K562 (cell line): ENCODE data around the gene FCRLA. TPM values are rescaled to one million over a fixed set of nuclear protein-coding genes. Genes with fewer than 3 reads are reported as not detected.

ENCODE experiments used
- BACH1 ChIP-seq: fragments of 200-800 bp; sonication (Bioruptor generic); IDR thresholded peaks from 2 replicates; pipeline ENCODE4 v1.6.1; 2016; ENCODE audit warnings: missing genetic modification characterization, missing compliant biosample characterization
- BRCA1 ChIP-seq, 2 experiments: fragments of 450-650 bp in 1 of 2; sonication (generic) in 1 of 2; formaldehyde crosslinking in 1 of 2; IDR thresholded peaks; 2 replicates each; pipeline versions ENCODE4 v1.5.0 to v1.6.1; 2017 to 2020; ENCODE audit warnings: mild to moderate bottlenecking in 1 of 2, missing genetic modification reagents in 1 of 2
- CBX8 ChIP-seq: fragments of 200-600 bp; sonication (generic); IDR thresholded peaks from 2 replicates; pipeline ENCODE4 v1.6.1; 2012; ENCODE audit warnings: borderline replicate concordance, mixed run types, low read depth, mild to moderate bottlenecking, moderate library complexity, mixed read lengths, low read length, control low read depth, inconsistent platforms; ENCODE audit not compliant: poor library complexity, severe bottlenecking; ENCODE audit errors: extremely low read depth
- CEBPB ChIP-seq: fragments of 450-650 bp; IDR thresholded peaks from 2 replicates; pipeline ENCODE4 v1.6.1; 2016; ENCODE audit warnings: missing genetic modification characterization, missing compliant biosample characterization
- E2F1 ChIP-seq: sonication (generic); formaldehyde crosslinking; IDR thresholded peaks from 2 replicates; pipeline ENCODE4 v1.8.1; 2023; ENCODE audit warnings: mild to moderate bottlenecking, missing genetic modification reagents, moderate library complexity
- ETV5 ChIP-seq: sonication (generic); formaldehyde crosslinking; IDR thresholded peaks from 2 replicates; pipeline ENCODE4 v1.4.0; 2020; ENCODE audit warnings: low read depth, mild to moderate bottlenecking, missing genetic modification reagents
- EZH2 ChIP-seq: IDR thresholded peaks from 2 replicates; pipeline ENCODE4 v1.6.1; 2012; ENCODE audit warnings: low read depth, mild to moderate bottlenecking, inconsistent platforms, low read length, borderline replicate concordance
- GTF2B ChIP-seq: IDR thresholded peaks from 2 replicates; pipeline ENCODE4 v1.6.1; 2011; ENCODE audit not compliant: insufficient read length; ENCODE audit errors: extremely low read depth
- IFI16 ChIP-seq: fragments of 250-450 bp; sonication (Bioruptor Pico); IDR thresholded peaks from 2 replicates; pipeline ENCODE4 v2.1.2; 2022; ENCODE audit warnings: mild to moderate bottlenecking, inconsistent platforms
- KDM1A ChIP-seq, 2 experiments: fragments of 450-650 bp; IDR thresholded peaks; 2 replicates each; pipeline ENCODE4 v1.6.1; 2016; ENCODE audit warnings: mild to moderate bottlenecking in 2 of 2
- KDM2B ChIP-seq: fragments of 250-450 bp; sonication (Bioruptor Pico); IDR thresholded peaks from 2 replicates; pipeline ENCODE4 v1.8.0; 2021; ENCODE audit warnings: mild to moderate bottlenecking, moderate library complexity
- MAFK ChIP-seq: IDR thresholded peaks from 2 replicates; pipeline ENCODE4 v1.6.1; 2011; ENCODE audit warnings: low read length, improper control_type of control experiment
- NKRF ChIP-seq: fragments of 450-650 bp; IDR thresholded peaks from 2 replicates; pipeline ENCODE4 v1.6.1; 2016; ENCODE audit warnings: borderline replicate concordance
- POLR2H ChIP-seq: IDR thresholded peaks from 2 replicates; pipeline ENCODE4 v1.6.1; 2016; ENCODE audit warnings: missing genetic modification characterization, low read depth, mild to moderate bottlenecking, control low read depth, missing compliant biosample characterization, moderate library complexity
- RBM39 ChIP-seq: fragments of 200-400 bp; formaldehyde crosslinking; optimal IDR thresholded peaks from 2 replicates; pipeline ENCODE3; 2018; ENCODE audit warnings: low read depth, low read length
- SNAPC5 ChIP-seq: fragments of 250-450 bp; sonication (Bioruptor Pico); IDR thresholded peaks from 2 replicates; pipeline ENCODE4 v1.8.0; 2021; ENCODE audit warnings: moderate library complexity, mild to moderate bottlenecking, inconsistent platforms
- SOX6 ChIP-seq: fragments of 450-650 bp; IDR thresholded peaks from 2 replicates; pipeline ENCODE4 v1.6.1; 2014; ENCODE audit warnings: mild to moderate bottlenecking
- STAT5A ChIP-seq: IDR thresholded peaks from 2 replicates; pipeline ENCODE4 v1.6.1; 2012; ENCODE audit warnings: low read length, inconsistent platforms, borderline replicate concordance
- THAP7 ChIP-seq: fragments of 250-450 bp; sonication (Bioruptor Pico); IDR thresholded peaks from 2 replicates; pipeline ENCODE4 v1.5.0; 2021
- TRIM24 ChIP-seq, 2 experiments: fragments of 450-650 bp; IDR thresholded peaks; 2 replicates each; pipeline ENCODE4 v1.6.1; 2016
- ZNF232 ChIP-seq: sonication (generic); formaldehyde crosslinking; IDR thresholded peaks from 2 replicates; pipeline ENCODE4 v1.8.0; 2022; ENCODE audit warnings: mild to moderate bottlenecking, missing genetic modification reagents
- ZNF3 ChIP-seq: fragments of 250-450 bp; sonication (Bioruptor Pico); IDR thresholded peaks from 2 replicates; pipeline ENCODE4 v1.5.0; 2021; ENCODE audit warnings: mild to moderate bottlenecking, moderate library complexity
- ZNF707 ChIP-seq: fragments of 250-450 bp; sonication (Bioruptor Pico); conservative IDR thresholded peaks from 2 replicates; pipeline ENCODE4 v1.8.0; 2022; ENCODE audit warnings: inconsistent platforms, mild to moderate bottlenecking, moderate library complexity
- ZNF77 ChIP-seq: fragments of 250-450 bp; sonication (Bioruptor Pico); IDR thresholded peaks from 2 replicates; pipeline ENCODE4 v1.5.0; 2020
- polyA plus RNA-seq, 8 experiments: library from polyadenylated mRNA; depleted of rRNA in 4 of 8; stranded (reverse) in 5 of 8; unstranded in 3 of 8; fragments of >200 nt; fragmentation: Nextera tagmentation in 2 of 8; fragmentation: Illumina TruSeq in 1 of 8; extraction: Ambion mirVana in 2 of 8; extraction: Trizol in 1 of 8; gene quantifications; 2 replicates each; pipeline versions ENCODE4 v1.2.1 to v1.2.3, GENCODE V29; 2011 to 2014; ENCODE audit warnings: inconsistent platforms in 1 of 8, missing spikeins in 1 of 8
- total RNA-seq, 7 experiments: library from RNA; depleted of rRNA in 6 of 7; stranded (reverse); fragments of >200 nt in 6 of 7; fragmentation: Illumina TruSeq in 2 of 7; extraction: Trizol in 2 of 7; gene quantifications; 2 replicates each; pipeline versions ENCODE4 v1.2.1 to v1.2.3, GENCODE V29; 2011 to 2021; ENCODE audit warnings: low replicate concordance in 1 of 7

The FCRLA gene
- total and polyA plus RNA-seq, 9 of the 15 experiments (the other 6 are each of a cell fraction or from before 2014, with no cell fraction given), result 0.09 to 0.84 (median 0.44) TPM

- TF ChIP-seq EZH2 (no peak), ZNF232 (CRISPR knock-in tag) (no peak), RBM39 (no peak), CEBPB (tag) (peak; percentile 85), BRCA1 (IDR thresholded peaks at IDR 0.05) (no peak), BRCA1 (CRISPR knock-in tag; IDR thresholded peaks at IDR 0.05) (no peak), KDM1A (IDR thresholded peaks at IDR 0.05) (0 out of 4 replicates have a peak, but pooled peaks have one; percentile 30 to 33), BACH1 (tag) (no peak; the same call in 1 of the 2 replicates), E2F1 (CRISPR knock-in tag) (no peak; the same call in 1 of the 2 replicates), ZNF707 (CRISPR knock-in tag) (no peak), ZNF77 (no peak), SOX6 (no peak), POLR2H (no peak), GTF2B (no peak), CBX8 (no peak), MAFK (peak; percentile 4; the same call in 1 of the 2 replicates), IFI16 (CRISPR knock-in tag) (no peak), ETV5 (no peak), SNAPC5 (CRISPR knock-in tag) (no peak), NKRF (peak; percentile 60; the same call in 1 of the 2 replicates), STAT5A (no peak), KDM2B (CRISPR knock-in tag) (no peak), TRIM24 (IDR thresholded peaks at IDR 0.05) (0 out of 4 replicates have a peak, but pooled peaks have one; percentile 26 to 46), ZNF3 (CRISPR knock-in tag) (peak; percentile 94), THAP7 (CRISPR knock-in tag) (no peak)
Observed at GRCh38 chr1:161738627-161739287, 31.7 kb downstream of the FCRLA start (continued).
